KMS-11 (cell line): ENCODE results near the gene PDE2A.

Experiments used
- H2AFZ ChIP-seq: fragments of 200-600 bp; sonication (generic); 2 replicates; pipeline ENCODE4 v1.6.1; 2016; ENCODE audit warnings: antibody characterized with exemption, mixed run types, low read depth
- H3K27ac ChIP-seq: fragments of 200-600 bp; sonication (generic); 2 replicates; pipeline ENCODE4 v1.6.1; 2016; ENCODE audit warnings: mild to moderate bottlenecking, mixed run types
- H3K27me3 ChIP-seq: fragments of 200-600 bp; sonication (generic); 2 replicates; pipeline ENCODE4 v1.6.1; 2017; ENCODE audit warnings: mild to moderate bottlenecking, low read depth, mixed run types, moderate library complexity; ENCODE audit not compliant: insufficient read depth
- H3K36me3 ChIP-seq: fragments of 200-600 bp; sonication (generic); 2 replicates; pipeline ENCODE4 v1.6.1; 2017; ENCODE audit warnings: mild to moderate bottlenecking, mixed run types; ENCODE audit not compliant: insufficient read depth
- H3K4me1 ChIP-seq: fragments of 200-600 bp; sonication (generic); 2 replicates; pipeline ENCODE4 v1.6.1; 2016; ENCODE audit warnings: mild to moderate bottlenecking, low read depth, mixed run types; ENCODE audit not compliant: poor library complexity, severe bottlenecking
- H3K4me2 ChIP-seq: fragments of 200-600 bp; sonication (generic); 2 replicates; pipeline ENCODE4 v1.7.0; 2016; ENCODE audit warnings: mild to moderate bottlenecking, mixed run types
- H3K4me3 ChIP-seq: fragments of 200-600 bp; sonication (generic); IDR thresholded peaks from 2 replicates; pipeline ENCODE4 v1.6.1; 2017; ENCODE audit warnings: low read depth, low read length, mixed read lengths; ENCODE audit not compliant: insufficient read depth
- H3K79me2 ChIP-seq: fragments of 200-600 bp; sonication (generic); 2 replicates; pipeline ENCODE4 v1.6.1; 2016; ENCODE audit warnings: low read depth, mixed run types; ENCODE audit not compliant: insufficient read depth
- H3K9ac ChIP-seq: fragments of 200-600 bp; sonication (generic); 2 replicates; pipeline ENCODE4 v1.6.1; 2016; ENCODE audit warnings: mild to moderate bottlenecking, mixed run types
- H4K20me1 ChIP-seq: fragments of 200-600 bp; sonication (generic); 2 replicates; pipeline ENCODE4 v1.6.1; 2016; ENCODE audit warnings: mild to moderate bottlenecking, mixed run types; ENCODE audit not compliant: insufficient read depth
- TF ChIP-seq, protein P1 (sequence below): fragments of 200-600 bp; sonication (generic); conservative IDR thresholded peaks from 2 replicates; pipeline ENCODE4 v1.6.1; 2017; ENCODE audit warnings: low read depth, mild to moderate bottlenecking, antibody characterized with exemption, low read length, moderate library complexity, mixed read lengths

Gene PDE2A

DNA sequence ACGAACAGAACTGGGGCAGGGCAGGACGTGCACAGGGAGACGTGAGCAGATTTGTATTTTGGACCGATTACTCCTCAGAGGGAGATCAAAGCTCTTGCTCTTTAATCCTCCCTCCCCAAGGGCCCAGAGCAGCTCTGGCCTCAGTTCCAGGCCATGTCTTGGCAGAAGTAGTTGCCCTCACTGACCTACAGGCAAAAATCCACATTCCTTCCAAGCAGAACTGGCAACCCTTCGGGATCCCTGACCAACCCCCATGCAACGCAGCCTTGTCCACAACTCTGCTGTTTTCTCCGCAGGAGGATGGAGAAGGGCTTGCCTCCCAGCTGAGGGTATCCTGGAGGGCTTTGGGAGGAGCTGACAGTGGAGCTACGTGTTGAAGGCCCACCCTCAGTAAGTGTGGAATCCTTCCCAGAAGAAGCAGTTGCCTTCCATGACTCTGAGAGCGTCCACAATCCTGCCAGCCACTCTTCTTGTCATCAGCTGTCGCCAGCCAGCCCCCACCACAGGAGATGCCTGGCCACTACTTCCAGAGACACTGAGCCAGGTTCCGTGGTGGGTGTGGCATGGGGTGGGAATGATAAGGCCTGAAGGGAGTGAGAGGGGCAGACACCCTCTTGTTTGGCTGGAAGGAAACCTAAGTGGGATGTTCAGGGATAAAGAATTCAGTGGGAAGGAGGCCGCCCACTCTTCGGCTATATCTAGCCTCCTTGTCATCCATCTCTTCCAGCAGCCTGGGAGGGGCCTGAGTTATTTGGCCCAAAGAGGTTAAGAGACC lies 68.1 kb downstream of the PDE2A start:
- Histone ChIP-seq H3K79me2 (no peaks in the 10 kb centered on the region), H3K27me3 (peaks cover 90% of the 10 kb centered on the region), H3K4me1 (no peaks in the 10 kb centered on the region), H3K27ac (no peak overlapping the region), H2AFZ (no peak overlapping the region), H3K36me3 (no peaks in the 10 kb centered on the region), H3K4me3 (no peak overlapping the region), H3K9ac (no peak overlapping the region), H3K4me2 (no peak overlapping the region), H4K20me1 (no peaks in the 10 kb centered on the region)
- TF ChIP-seq, protein P1, sequence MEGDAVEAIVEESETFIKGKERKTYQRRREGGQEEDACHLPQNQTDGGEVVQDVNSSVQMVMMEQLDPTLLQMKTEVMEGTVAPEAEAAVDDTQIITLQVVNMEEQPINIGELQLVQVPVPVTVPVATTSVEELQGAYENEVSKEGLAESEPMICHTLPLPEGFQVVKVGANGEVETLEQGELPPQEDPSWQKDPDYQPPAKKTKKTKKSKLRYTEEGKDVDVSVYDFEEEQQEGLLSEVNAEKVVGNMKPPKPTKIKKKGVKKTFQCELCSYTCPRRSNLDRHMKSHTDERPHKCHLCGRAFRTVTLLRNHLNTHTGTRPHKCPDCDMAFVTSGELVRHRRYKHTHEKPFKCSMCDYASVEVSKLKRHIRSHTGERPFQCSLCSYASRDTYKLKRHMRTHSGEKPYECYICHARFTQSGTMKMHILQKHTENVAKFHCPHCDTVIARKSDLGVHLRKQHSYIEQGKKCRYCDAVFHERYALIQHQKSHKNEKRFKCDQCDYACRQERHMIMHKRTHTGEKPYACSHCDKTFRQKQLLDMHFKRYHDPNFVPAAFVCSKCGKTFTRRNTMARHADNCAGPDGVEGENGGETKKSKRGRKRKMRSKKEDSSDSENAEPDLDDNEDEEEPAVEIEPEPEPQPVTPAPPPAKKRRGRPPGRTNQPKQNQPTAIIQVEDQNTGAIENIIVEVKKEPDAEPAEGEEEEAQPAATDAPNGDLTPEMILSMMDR, result no peak

- Histone ChIP-seq H3K4me2 (no peak overlapping the region), H3K4me1 (no peaks in the 10 kb centered on the region)
These were observed 70.0 kb downstream of the PDE2A start for GRCh38 chr11:72604256-72604655.

GRCh38 chr11:72602250-72602904 lies 71.8 kb downstream of the PDE2A start:
- no peak overlapping the region for H3K27ac ChIP-seq
- H3K4me2 ChIP-seq, result no peak overlapping the region
- no peak overlapping the region for H2AFZ ChIP-seq
- H3K9ac ChIP-seq, result no peak overlapping the region
- no peaks in the 10 kb centered on the region for H3K36me3 ChIP-seq
- TF ChIP-seq, protein P1, result no peak
- H3K27me3 ChIP-seq, result peaks cover 83% of the 10 kb centered on the region
- H4K20me1 ChIP-seq, result no peaks in the 10 kb centered on the region
- H3K4me1 ChIP-seq, result no peaks in the 10 kb centered on the region
- no peak overlapping the region for H3K4me3 ChIP-seq
- no peaks in the 10 kb centered on the region for H3K79me2 ChIP-seq

More at GRCh38 chr11:72604256-72604655, 70.0 kb downstream of the PDE2A start:
- Histone ChIP-seq H2AFZ (no peak overlapping the region), H3K36me3 (no peaks in the 10 kb centered on the region), H3K27ac (no peak overlapping the region), H3K79me2 (no peaks in the 10 kb centered on the region), H3K4me3 (no peak overlapping the region), H3K27me3 (peaks cover 83% of the 10 kb centered on the region), H4K20me1 (no peaks in the 10 kb centered on the region), H3K9ac (no peak overlapping the region)
- TF ChIP-seq, protein P1, result no peak

- Histone ChIP-seq H3K27me3 (peaks cover 83% of the 10 kb centered on the region), H3K4me1 (no peaks in the 10 kb centered on the region), H3K36me3 (no peaks in the 10 kb centered on the region)
These were observed 73.7 kb downstream of the PDE2A start for GRCh38 chr11:72600557-72600956.

More at GRCh38 chr11:72600557-72600956, 73.7 kb downstream of the PDE2A start:
- no peaks in the 10 kb centered on the region for H3K79me2 ChIP-seq
- no peak overlapping the region for H3K4me3 ChIP-seq
- TF ChIP-seq, protein P1, result no peak
- H3K4me2 ChIP-seq, result no peak overlapping the region
- H4K20me1 ChIP-seq, result no peaks in the 10 kb centered on the region
- H3K27ac ChIP-seq, result no peak overlapping the region
- H2AFZ ChIP-seq, result no peak overlapping the region
- H3K9ac ChIP-seq, result no peak overlapping the region
